ENCODE data around the gene OSBPL9.

GRCh38 chr1:51818487-51818886, 201.6 kb downstream of the OSBPL9 start:
- TF ChIP-seq EZH2phosphoT487 (IDR thresholded peaks at IDR 0.05; ENCODE audit: insufficient read depth, low read depth) (no peak), EZH2 (IDR thresholded peaks at IDR 0.05; ENCODE audit: insufficient read depth, poor library complexity, severe bottlenecking) (no peak)
